ENCODE data around the gene PORCN. TPM values are rescaled to one million over a fixed set of nuclear protein-coding genes. Genes with fewer than 3 reads are reported as not detected.

Gene PORCN
- total RNA-seq, 1 experiment from 2014 or later: 16.4 TPM

GRCh38 chrX:48489892-48490291 is 18.9 kb upstream of the PORCN start:
- ChIA-PET CTCF (no interaction called here), POLR2A (no interaction called here)
- Mint-ChIP-seq H3K9me3 (no peaks in the 10 kb centered on the region), H3K27ac (no peak overlapping the region), H3K36me3 (no peaks in the 10 kb centered on the region), H3K27me3 (ENCODE audit: low read depth) (no peaks in the 10 kb centered on the region), H3K4me1 (no peaks in the 10 kb centered on the region), H3K4me3 (no peak overlapping the region)
- DNase-seq (ENCODE audit: low spot score): no peak
- TF ChIP-seq ZNF416 (CRISPR knock-in tag; IDR thresholded peaks at IDR 0.05) (no peak), FOXK1 (CRISPR knock-in tag; IDR thresholded peaks at IDR 0.05) (no peak), PREB (CRISPR knock-in tag; IDR thresholded peaks at IDR 0.05; ENCODE audit: borderline replicate concordance) (no peak), SOX15 (CRISPR knock-in tag; IDR thresholded peaks at IDR 0.05) (no peak), ATF3 (CRISPR knock-in tag; conservative IDR thresholded peaks at IDR 0.05) (no peak), ZNF423 (CRISPR knock-in tag; IDR thresholded peaks at IDR 0.05) (no peak), ZMAT4 (CRISPR knock-in tag; IDR thresholded peaks at IDR 0.05) (no peak), ZNF263 (CRISPR knock-in tag; IDR thresholded peaks at IDR 0.05; ENCODE audit: low read depth) (no peak), CDX4 (CRISPR knock-in tag; IDR thresholded peaks at IDR 0.05; ENCODE audit: borderline replicate concordance) (no peak), RELA (CRISPR knock-in tag; IDR thresholded peaks at IDR 0.05; ENCODE audit: borderline replicate concordance) (no peak), MLX (CRISPR knock-in tag; IDR thresholded peaks at IDR 0.05) (no peak), PRRX2 (CRISPR knock-in tag; IDR thresholded peaks at IDR 0.05) (no peak), STAT6 (CRISPR knock-in tag; conservative IDR thresholded peaks at IDR 0.05; ENCODE audit: low read depth) (no peak), TP53 (CRISPR knock-in tag; IDR thresholded peaks at IDR 0.05) (no peak), NR2C2 (CRISPR knock-in tag; IDR thresholded peaks at IDR 0.05) (no peak), ZBTB43 (CRISPR knock-in tag; IDR thresholded peaks at IDR 0.05) (no peak), MYBL2 (CRISPR knock-in tag; IDR thresholded peaks at IDR 0.05) (no peak), FOXJ3 (CRISPR knock-in tag; IDR thresholded peaks at IDR 0.05; ENCODE audit: borderline replicate concordance) (no peak)
- no peak for ATAC-seq

GRCh38 chrX:48490661-48491060 is 18.1 kb upstream of the PORCN start:
- no peaks in the 10 kb centered on the region for H3K9me3 Mint-ChIP-seq
- no peaks in the 10 kb centered on the region for H3K27me3 Mint-ChIP-seq (ENCODE audit: low read depth)
- H3K4me3 Mint-ChIP-seq: no peak overlapping the region
- no peaks in the 10 kb centered on the region for H3K36me3 Mint-ChIP-seq
- no peak overlapping the region for H3K27ac Mint-ChIP-seq
- POLR2A ChIA-PET: no interaction called here
- H3K4me1 Mint-ChIP-seq: no peaks in the 10 kb centered on the region
- ATAC-seq (no peak), DNase-seq (ENCODE audit: low spot score) (no peak)
- CTCF ChIA-PET: no interaction called here
- no peak for TF ChIP-seq ZNF121 (CRISPR knock-in tag; IDR thresholded peaks at IDR 0.05)
- TF ChIP-seq GTF2I (CRISPR knock-in tag; conservative IDR thresholded peaks at IDR 0.05): no peak
- TF ChIP-seq FOXJ3 (CRISPR knock-in tag; IDR thresholded peaks at IDR 0.05; ENCODE audit: borderline replicate concordance): no peak
- TF ChIP-seq MAX (CRISPR knock-in tag; IDR thresholded peaks at IDR 0.05): no peak
- no peak for TF ChIP-seq STAT6 (CRISPR knock-in tag; conservative IDR thresholded peaks at IDR 0.05; ENCODE audit: low read depth)
- no peak for TF ChIP-seq TEAD1 (CRISPR knock-in tag; IDR thresholded peaks at IDR 0.05)
- TF ChIP-seq E2F5 (CRISPR knock-in tag; IDR thresholded peaks at IDR 0.05): no peak
- no peak for TF ChIP-seq ZNF232 (CRISPR knock-in tag; IDR thresholded peaks at IDR 0.05)
- TF ChIP-seq NR1H2 (CRISPR knock-in tag; IDR thresholded peaks at IDR 0.05): no peak
- no peak for TF ChIP-seq FOXK1 (CRISPR knock-in tag; IDR thresholded peaks at IDR 0.05)
- no peak for TF ChIP-seq CREM (CRISPR knock-in tag; IDR thresholded peaks at IDR 0.05)
- no peak for TF ChIP-seq TP53 (CRISPR knock-in tag; IDR thresholded peaks at IDR 0.05)

Data from WTC11 (cell line).